Right renal cortex interstitium (tissue), 3 donors: ENCODE measurements around the gene IL6ST. TPM values are rescaled to one million over a fixed set of nuclear protein-coding genes. Genes with fewer than 3 reads are reported as not detected.
"Not testable (repeated sequence)": the region's sequence is repeated elsewhere in the genome, so short reads cannot be mapped to it uniquely, and the experiment has no call there.

ENCODE experiments used
- DNase-seq, 3 donors: peaks; one replicate each; pipeline ENCODE4 v3.0.0-alpha.2; 2013; ENCODE audit warnings: low read depth in 3 of 3, low spot score in 2 of 3
- polyA plus RNA-seq, 3 donors: library from polyadenylated mRNA; unstranded; fragments of 120-200 nt; gene quantifications; one replicate each; pipeline ENCODE4 v1.2.1, GENCODE V29; 2013; ENCODE audit not compliant: insufficient read length in 3 of 3

The IL6ST gene
- polyA plus RNA-seq = 100 to 1,000 TPM; 143 to 153 (median 152) TPM

DNA sequence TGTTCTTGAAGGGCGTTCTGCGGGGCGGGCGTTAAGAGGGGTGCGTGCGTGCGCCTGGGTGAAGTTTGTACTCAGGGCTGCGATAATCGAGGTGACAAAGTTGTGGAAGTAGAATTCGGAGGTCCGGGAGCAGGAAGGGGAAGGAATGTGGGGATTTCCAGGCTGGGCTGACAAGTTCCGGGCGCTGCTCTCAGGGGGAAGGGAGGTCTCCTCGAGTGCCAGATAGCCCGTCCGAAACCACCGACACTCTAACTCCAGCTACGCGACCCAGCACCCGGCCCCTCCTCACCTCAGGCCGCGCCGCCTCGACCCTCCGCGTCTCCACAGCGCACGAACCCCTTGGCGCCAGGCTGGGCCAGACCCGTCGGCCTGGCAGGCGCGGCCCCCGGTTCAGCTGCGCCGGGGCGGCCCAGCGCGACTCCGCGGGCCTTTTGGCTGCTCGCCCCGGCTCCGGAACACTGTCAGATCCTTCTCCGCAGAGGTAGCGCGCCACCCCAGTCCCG, at the start of gene IL6ST:
Gene IL6ST (minus strand): TSS at position 469 of the 503 bp plus-strand sequence. CDS start 18,685 bp downstream, outside the sequence.
- DNase-seq = peak; percentile 56 to 61 (median 57)

DNA sequence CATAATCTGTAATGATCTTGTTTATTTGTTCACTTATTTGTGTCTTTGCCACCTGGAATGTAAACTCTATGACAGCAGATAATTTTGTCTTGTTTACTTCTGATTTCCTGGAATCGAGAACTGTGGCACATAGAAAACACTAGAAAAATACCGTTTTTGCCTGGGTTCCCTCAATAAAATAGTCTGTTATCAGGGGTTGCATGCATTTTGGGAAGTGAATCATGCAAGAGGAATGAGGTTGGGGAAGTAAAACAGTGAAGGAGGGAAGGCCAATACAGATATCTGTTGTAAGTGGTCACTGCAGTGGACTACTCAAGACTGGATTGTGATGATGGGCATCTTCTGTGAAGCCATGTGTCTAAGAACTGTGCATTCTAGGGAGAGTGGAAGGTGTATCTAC, 45.2 kb upstream of the IL6ST start:
- DNase-seq = no peak

DNA sequence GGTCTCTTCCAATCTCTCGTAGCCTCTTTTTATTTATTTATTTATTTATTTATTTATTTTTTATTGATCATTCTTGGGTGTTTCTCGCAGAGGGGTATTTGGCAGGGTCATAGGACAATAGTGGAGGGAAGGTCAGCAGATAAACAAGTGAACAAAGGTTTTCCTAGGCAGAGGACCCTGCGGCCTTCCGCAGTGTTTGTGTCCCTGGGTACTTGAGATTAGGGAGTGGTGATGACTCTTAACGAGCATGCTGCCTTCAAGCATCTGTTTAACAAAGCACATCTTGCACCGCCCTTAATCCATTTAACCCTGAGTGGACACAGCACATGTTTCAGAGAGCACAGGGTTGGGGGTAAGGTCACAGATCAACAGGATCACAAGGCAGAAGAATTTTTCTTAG, 43.4 kb upstream of the IL6ST start:
- not testable (repeated sequence) for DNase-seq

DNA sequence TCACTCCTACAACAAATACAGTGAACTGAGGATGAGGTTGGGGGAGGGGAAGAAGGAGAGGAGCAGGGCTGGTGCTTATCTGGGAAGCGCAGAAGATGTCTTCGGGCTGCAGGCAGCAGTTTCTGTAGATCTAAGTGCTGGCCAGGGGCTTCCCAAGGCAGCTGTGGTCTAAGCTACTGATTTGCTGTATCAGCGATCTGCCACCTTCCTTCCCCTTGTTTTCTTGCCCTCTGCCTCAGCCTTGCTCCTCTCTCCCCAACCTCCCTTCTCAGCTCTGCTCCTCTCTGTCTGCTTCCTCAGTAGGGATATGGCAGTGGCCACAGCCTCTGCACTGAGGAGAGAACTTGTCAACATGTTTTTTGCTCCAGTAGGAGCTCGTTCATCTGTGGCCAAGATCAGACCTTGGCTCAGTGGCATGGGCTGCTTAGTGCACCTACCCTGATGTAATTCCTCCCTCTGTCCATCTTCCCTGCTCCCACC, 42.8 kb upstream of the IL6ST start:
- DNase-seq = no peak

DNA sequence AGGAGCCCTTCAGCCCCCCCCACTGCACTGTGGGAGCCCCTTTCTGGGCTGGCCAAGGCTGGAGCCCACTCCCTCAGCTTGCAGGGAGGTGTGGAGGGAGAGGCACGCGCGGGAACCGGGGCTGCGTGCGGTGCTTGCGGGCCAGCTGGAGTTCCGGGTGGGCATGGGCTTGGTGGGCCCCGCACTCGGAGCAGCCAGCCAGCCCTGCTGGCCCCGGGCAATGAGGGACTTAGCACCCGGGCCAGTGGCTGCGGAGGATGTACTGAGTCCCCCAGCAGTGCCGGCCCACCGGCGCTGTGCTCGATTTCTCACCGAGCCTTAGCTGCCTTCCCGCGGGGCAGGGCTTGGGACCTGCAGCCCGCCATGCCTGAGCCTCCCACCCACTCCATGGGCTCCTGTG, 40.6 kb upstream of the IL6ST start:
- not testable (repeated sequence) for DNase-seq

DNA sequence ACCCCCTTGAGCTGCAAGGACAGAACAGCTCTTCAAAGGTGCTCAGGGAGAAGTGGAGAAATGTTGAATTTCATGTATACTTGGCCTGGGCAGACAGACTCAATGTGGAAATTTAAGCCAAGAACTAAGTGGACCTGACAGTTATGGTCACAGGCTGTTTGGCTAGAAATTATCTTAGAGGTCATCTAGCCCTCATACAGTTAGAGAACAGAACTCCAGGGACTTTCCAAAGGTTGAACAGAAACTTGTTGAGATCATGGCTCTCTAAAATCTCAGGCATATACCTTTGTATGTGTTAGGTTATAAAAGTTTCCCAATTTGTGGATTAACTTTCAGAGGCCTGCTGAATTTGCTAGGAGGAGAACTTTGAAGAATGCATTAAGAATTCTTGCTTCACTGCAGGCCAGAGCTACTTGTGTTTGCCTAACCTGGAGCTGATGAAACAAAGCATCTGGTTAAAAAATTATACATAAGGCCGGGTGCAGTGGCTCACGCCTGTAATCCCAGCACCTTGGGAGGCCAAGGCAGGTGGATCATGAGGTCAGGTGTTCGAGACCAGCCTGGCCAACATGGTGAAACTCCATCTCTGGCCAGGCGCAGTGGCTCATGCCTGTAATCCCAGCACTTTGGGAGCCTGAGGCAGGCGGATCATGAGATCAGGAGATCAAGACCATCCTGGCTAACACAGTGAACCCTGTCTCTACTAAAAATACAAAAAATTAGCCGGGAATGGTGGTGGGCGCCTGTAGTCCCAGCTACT, 35.3 kb upstream of the IL6ST start:
- not testable (repeated sequence) for DNase-seq

DNA sequence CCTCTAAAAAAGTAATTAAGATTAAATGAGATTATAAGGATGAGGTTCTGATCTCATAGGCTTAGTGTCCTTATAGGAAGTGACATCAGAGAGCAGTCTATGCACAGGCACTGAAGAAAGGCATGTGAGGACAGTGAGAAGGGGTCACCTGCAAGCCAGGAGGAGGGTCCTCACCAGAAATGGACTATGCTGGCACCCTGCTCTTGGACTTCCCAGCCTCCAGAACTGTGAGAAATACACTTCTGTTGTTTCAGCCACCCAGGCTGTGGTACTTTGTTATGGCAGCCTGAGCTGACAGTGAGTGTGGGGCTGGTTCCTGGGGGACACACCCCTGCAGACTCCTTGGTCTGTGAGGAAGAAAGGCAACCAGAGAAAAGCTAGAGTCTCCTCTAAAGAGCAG, 34.7 kb upstream of the IL6ST start:
- no peak for DNase-seq

DNA sequence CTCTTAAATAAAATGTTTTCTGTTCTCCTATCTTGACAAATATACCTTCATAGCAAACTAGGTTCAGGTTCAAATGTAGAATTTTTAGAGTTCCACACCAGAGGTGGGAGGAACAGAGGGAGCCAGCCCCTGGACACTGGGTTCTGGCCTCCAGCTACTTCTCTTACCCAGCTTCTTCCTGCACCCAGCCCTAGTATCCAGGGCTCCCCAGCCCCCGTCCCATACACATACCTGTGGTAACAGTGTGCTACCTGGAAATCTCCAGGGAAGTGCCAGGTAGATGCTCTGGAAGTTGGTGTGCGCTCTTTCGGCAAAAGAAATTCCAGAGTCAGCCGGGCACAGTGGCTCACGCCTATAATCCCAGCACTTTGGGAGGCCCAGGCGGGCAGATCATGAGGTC, 33.9 kb upstream of the IL6ST start:
- DNase-seq = no peak

DNA sequence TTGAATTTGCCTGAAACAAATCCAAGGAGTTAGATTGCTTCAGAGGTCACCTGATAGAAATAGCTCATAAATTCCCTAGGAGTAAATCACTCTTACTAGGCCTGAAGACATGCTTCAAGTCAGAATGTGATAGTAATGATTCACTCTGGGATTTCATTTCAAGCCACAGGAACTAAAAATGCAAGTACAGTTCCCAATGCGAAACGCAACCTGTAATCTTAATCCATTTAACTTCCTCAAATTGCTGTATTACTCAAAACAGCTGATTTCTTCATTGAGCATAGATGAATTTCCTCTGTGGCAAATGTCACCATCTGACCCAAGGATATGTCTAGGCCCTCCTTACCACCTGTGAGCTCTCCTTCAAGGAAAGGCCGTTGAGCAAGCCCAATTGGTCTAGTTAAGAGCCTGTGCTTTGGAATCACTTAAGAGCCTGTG, 32.1 kb upstream of the IL6ST start:
- no peak for DNase-seq

DNA sequence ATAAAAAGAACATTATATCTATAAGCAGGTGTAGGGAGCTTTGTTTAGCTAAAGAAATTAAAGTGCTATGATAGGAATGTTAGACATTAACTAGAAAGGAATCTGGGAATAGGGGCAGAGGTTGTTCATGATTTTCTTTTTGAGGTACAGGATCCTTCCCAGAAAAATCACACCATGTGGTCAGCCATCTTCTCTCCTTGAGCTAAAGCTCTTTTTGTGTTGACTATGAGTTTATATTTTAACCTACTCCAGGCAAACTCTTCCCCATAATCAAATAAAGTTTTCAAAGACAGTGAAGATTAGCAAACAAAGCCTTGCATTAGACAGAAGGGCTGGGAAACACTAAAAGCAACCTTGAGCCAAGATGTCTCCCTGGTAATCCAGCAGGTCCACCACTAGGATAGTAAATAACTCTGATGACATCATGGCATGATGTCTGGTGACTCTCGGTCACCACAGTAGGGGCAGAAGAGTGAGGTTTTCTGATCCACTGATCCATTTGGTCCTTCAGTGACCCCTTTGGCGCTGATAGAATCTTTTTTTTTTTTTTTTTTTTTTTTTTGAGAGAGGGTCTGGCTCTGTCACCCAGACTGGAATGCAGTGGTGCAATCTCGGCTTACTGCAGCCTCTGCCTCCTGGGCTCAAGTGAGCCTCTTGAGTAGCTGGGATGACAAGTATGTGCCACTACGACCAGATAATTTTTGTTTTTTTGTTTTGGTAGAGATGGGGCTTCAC, 30.6 kb upstream of the IL6ST start:
- no peak for DNase-seq

DNA sequence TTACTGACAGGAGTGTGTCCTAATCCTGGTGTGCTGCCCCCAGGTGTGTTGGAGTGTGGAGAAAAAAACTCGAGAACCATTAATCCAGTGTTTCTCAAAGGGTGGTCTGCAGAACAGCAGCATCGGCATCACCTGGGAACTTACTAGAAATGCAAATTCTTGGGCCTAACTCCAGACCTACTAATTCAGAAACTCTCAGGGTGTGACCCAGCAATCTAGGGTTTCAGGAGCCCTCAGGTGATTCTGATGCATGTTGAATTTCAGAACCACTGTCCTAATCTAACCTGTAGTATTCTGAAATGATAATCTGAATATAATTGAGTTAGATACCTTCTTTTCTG, 30.0 kb upstream of the IL6ST start:
- DNase-seq = no peak

DNA sequence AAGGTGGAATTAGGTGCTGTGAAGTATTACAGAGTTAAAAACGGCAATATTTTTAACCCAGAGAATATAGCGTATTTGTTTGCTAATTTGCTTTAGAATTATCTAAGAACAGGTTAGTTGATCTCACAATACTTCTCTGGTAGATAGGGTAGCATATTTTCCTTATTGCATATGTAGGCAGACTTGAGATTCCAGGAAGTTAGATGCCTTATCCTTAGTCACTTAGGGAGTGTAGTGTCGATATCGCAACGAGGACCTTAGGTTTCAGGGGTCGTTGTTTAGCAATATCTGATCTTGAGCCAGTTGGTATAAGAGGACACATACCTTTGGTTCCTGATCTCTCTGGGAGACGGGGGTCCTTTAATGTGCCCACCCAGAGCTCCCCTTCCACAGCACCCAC, 28.5 kb upstream of the IL6ST start:
- no peak for DNase-seq

DNA sequence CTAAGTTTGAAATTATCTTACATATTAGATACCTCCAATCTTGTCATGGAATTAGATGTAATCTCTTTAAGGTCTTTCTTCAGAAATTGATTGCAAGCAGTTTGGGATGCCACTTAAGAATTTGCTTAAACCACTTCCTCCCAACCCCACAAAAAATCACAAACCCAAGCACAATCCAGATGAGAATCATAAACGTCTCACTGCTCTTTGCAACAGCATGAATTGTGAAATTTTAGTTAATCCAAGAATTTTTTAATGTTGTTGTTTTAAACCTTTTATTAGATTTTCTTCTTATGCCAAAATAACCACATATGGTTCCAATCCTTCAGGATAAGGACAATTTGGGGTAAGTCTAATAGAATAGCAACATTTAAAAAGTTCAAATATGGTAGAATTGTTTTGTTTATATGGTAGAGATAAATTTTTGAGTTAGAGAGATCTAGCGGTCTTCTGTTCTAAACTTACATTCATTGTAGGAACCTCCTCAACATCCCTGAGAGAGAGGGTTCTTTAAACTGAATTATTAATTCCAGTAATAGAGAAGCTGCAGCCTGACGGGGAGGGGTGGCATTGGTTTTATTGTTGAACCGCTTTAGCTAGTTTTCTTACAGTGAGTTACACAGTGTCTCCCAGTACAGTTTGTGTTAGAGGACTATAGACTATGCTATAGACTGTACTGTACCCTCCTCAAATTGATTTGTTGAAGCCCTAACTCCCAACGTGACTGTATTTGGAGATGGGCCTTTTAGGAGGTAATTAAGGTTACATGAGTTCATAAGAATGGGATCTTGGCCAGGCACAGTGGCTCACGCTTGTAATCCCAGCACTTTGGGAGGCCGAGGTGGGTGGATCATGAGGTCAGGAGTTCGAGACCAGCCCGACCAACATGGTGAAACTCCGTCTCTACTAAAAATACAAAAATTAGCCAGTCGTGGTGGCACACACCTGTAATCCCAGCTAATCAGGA, 24.8 kb upstream of the IL6ST start:
- DNase-seq = no peak

DNA sequence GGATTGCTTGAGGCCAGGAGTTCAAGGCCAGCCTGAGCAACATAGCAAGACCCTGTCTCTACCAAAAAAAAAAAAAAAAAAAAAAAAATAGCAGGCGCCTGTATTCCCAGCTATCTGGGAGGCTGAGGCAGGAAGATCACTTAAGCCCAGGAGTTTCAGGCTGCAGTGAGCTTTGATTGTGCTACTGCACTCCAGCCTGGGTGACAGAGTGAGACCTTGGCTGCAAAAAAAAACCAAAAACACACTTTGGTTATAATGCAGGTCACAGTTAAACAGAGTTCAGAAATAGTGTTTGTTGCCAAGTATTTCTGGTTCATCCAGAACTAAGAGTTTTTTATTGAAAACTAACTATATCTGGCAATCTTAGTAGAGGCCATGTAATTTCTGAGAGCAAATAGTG, 24.1 kb upstream of the IL6ST start:
- DNase-seq = no peak

DNA sequence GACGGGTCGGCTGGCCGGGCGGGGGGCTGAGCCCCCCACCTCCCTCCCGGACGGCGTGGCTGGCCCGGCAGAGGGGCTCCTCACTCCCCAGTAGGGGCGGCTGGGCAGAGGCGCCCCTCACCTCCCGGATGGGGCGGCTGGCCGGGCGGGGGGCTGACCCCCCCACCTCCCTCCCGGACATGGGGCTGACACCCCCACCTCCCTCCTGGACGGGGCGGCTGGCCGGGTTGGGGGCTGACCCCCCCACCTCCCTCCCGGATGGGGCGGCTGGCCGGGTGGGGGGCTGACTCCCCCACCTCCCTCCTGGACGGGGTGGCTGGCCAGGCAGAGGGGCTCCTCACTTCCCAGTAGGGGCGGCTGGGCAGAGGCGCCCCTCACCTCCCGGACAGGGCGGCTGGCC, 19.9 kb upstream of the IL6ST start:
- not testable (repeated sequence) for DNase-seq

DNA sequence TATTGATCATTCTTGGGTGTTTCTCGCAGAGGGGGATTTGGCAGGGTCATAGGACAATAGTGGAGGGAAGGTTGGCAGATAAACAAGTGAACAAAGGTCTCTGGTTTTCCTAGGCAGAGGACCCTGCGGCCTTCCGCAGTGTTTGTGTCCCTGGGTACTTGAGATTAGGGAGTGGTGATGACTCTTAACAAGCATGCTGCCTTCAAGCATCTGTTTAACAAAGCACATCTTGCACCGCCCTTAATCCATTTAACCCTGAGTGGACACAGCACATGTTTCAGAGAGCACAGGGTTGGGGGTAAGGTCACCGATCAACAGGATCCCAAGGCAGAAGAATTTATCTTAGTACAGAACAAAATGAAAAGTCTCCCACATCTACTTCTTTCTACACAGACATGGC, 19.2 kb upstream of the IL6ST start:
- not testable (repeated sequence) for DNase-seq

DNA sequence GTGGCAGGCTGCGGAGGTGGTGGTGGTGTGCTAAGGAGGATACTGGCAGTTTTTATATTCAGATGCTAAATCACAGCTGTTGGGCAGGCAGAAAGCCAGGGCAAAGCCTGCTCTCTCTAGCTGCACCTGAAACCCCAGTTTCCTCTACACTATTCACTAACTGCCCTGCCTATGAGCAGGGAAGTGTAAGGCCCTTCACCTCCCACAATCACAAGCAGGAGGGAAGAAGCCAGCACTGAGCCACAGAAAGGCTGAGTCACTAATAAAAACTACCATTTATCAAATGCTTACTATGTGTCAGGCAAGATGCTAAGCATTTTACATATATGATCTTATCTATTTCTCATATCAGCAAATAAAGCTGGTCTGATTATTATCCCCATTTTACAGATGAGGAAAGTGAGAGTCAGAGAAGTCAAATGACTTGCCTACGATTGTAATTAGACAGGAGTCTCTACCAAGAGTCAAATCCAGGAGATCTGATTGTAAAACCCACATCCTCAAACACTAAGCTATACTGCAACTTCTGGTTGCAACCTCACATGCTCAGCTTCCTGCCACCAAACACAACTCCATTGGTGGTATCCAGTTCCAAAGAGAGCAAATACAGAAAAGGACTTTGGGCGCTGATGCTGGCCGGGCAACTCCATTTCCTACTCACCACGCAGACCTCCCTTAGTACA, 17.7 kb upstream of the IL6ST start:
- DNase-seq = no peak

DNA sequence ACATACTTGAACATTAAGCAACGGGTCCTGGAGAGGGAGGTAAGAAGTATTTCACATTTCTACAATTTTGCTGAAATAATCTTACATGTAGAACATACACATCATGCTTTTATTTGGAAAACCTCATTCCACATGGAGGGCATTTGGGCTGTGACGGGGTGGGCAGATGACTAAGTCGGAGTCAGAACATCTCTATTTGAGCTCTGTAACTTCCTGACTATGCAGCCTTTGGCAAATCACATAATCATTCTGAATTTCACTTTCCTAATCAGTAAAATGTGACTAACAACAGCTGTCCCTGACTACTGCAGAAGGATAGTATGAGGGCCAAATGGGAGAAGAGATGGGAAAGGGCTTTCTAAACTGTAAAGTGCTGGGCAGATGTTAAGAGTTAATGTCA, 17.1 kb upstream of the IL6ST start:
- DNase-seq = no peak

DNA sequence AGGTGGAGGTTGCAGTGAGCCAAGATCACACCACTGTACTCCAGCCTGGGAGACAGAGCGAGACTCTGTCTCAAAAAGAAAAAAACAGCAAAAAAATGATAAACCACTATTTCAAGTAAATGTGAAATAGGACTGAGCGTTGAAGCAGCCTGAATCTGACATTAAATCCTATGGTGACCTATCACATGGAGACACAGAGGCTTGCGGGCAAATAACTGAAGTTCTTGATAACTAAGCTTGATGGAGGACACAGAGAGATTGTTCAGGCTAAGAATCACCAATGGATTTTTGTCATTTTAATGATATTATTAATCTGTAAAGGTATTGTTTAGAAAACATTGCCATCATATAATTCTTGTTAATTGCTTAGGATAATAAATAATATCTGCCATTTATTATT, 15.7 kb upstream of the IL6ST start:
- DNase-seq = no peak

DNA sequence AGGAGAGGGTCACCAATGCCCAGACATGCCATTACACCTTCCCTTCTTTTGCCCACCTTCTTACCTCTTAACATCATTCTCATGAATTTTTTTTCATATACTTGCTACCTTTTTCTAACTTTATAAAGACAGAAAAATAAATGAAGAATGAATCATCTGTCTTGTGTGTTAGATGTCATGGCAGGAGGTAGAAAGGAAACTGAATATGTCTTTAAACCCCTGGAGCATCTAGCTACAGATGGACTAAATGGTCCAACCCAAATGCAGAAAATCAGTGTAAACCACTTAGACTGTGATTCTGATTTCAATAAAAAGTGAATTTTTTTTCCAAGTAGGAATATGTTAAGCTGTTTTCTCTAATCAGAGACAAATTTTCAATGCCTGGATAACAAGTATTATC, 11.8 kb upstream of the IL6ST start:
- no peak for DNase-seq
